MV-4-11 (cell line): ENCODE measurements around the gene SLC15A5.

Experiments
- DNase-seq: peaks from one replicate; lab custom pipeline; 2025; lab: John Stamatoyannopoulos, UW

SLC15A5 gene

DNA sequence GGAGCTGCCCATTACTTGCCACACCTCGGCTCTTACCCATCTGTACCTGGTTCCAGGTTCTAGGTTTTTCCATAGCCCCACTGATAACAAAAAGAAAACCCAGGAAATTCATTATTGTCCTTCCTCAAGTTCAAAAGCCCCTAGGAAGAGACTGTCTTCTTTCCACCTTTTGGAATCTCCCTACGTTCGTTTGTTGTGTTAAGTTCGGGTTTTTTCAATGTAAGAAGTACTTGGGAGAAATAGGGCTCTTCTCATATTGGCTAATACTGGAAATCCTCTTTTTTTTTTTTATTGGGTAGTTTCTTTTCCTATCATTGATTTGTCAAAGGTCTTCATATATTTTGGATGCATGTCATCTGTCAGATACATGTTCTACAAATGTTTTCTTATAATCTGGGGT, 17.3 kb downstream of the SLC15A5 start:
- DNase-seq: no peak

DNA sequence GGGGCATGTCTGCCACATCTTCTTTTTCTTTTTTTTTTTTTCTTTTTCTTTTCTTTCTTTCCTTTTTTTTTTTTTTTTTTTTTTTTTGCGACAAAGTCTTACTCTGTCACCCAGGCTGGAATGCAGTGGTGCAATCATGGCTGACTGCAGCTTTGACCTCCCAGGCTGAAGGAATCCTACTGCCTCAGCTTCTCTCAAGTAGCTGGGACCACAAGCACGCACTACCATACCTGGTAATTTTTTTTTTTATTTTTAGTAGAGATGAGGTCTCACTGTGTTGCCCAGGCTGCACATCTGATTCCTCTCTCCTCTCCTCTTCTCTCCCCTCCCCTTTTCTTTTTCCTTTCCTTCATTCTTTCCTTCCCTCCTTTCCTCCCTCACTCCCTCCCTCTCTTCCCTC, 18.5 kb downstream of the SLC15A5 start:
- no peak for DNase-seq

DNA sequence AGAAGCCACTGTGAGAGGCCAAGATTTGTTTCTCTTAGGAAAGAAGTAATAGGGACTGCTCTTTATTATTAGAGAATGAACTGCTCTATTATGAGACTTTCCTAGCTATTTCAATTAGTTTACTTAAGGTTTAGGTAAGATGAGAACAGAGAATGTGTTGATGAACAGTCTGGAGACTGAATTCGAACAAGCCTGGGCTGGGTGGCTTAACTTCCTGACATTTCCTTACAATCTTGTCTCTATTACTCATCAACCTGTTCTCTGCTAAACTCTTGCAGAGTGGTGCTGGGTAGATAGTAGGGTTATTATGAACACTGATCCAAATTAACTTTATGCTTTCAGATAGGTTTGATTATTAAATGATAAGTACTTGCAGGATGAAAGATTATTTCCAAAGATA, 31.2 kb downstream of the SLC15A5 start:
- DNase-seq: no peak

DNA sequence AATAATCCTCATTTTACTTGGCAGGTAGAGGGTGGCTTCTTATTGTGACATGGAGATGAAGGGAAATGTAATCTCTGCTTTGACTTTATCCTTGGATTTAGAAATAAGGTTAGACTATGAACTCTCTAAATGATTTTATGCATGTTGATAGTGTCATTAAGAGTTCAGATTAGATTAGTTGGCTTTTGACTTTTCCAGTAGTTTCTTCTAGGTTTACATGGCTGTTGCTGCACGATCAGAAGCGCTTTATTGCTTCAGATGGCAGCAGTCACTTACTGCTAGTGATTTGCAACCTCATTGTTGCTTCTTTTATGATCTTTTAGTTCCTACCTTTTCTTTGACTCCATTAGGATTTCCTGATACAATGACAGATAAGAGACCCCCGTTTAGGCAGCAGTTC, 32.3 kb downstream of the SLC15A5 start:
- DNase-seq: no peak

DNA sequence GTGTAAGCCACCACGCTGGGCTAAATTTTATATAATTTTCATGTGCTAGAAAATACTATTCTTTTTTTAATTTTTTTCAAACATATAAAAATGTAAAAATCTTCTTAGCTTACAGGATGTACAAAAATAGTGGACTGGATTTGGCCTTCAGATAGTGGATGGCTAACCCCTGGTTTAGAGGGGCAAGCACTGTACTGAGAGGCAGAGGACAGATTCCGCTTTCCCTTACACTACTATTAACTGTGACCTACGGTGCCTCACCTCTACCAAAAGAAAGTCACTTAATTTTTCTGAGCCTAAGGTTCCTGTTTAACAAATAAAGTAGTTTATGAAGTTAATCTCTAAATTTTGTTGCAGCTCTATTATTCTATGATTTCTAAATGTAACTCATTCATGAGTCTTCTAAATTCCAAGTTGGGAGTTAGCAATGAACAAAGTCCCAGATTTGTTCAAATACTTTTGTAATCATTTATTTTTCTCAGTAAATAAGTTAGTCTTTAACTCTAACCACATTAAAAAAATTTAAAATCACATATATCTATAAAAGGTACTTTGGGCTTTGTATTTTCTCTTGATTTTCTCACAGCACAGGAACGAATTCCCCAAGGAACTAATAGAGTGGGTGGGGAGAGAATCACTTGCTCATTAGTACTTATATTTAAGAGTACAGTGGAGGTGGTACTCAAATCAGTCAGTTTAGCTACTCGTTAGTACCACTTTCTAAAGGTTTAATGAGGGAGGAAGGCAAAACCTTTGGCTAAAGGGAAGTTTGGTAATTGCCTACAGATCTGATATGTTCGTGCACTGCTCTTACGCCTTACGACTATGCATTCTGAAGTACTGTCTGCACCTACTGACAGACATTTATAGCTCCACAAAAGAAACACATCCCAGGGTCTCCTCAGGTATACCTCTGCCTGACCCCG, 33.7 kb downstream of the SLC15A5 start:
- DNase-seq: no peak

DNA sequence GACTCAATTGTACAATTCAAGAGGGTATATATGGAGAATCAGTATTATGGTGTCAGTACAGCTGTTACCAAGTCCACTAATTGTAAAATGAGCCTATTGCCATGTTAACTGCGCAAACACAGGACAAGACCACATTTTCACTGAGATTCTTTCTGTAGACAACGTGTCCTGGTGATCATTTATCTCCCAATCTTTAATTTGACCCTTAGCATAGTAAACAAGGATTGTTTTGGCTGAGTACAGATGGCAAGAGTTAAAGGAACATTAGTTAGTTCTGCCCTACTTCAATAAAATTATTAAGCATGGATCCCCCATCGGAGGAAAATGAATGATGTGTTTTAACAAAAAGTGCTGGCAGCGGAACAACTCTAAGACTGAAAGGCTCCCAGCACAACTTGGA, 36.1 kb downstream of the SLC15A5 start:
- DNase-seq: no peak

DNA sequence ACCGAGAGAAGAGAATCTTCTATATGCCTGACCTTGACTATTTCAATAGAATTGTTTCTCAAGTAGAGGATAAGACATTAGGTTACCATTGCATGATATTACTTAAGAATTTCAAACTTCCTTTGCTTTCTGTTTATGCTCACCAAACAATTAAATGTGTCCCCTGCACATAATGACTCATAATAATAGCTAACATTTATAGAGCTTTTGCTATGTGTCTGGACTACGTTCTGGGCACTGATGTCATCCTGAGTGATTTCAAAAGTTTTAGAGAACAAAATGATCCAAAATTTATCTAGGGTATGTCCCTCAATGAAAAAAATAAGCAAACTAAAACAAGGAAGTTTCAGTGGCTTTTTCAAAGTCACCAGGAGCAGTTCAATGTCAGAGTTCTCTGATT, 38.8 kb downstream of the SLC15A5 start:
- DNase-seq: no peak

DNA sequence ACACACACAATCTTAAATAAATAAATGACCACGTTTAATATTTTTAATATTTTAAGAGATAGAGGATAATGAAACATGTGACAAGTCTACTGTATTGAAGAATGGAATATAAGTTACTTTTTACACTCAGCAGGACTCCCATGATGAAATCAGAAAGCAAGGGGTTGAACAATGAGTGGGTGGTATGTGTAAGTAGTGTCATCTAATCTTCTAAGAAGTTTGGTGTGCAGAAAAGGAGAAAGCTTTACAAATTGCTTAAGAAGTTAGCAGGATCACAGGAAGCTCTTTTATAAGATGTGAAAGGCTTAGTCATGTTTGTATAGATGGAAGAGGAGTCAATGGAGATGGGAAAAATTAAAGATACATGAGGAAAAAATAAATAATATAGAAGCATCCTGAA, 47.8 kb downstream of the SLC15A5 start:
- DNase-seq: no peak

DNA sequence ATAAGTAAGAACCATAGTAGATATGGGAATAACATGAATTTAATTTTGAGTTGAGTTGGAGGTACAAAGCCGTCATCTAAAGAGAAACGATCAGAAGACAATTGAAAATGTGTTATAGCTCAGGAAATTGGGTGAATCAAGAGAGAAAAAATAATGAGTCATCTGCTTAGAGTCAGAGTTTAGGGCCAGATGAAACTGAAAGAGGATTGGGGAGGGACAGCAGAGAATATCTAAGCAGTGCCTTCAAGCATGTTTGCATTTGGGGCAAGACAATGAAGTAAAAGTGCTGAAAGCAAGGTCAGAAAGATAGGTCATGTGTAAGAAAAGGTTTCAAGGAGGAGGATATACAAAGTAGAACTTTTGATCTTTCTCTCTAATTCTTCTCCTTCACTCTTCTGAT, 49.4 kb downstream of the SLC15A5 start:
- DNase-seq: no peak

DNA sequence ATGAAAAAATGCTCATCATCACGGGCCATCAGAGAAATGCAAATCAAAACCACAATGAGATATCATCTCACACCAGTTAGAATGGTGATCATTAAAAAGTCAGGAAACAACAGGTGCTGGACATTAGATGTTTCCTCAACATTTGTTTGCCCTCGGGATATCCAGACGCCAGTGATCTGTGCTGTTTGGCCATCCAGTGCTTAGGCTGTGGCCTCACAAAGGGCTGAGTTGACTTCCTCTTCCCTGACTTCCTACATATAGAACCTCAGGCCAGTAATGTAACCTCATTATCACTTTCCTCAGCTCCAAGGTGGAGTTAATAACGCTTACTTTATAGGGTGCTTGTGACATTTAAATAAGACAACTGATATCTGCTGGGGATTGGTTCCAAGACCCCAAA, 51.8 kb downstream of the SLC15A5 start:
- peak; percentile 4 for DNase-seq

DNA sequence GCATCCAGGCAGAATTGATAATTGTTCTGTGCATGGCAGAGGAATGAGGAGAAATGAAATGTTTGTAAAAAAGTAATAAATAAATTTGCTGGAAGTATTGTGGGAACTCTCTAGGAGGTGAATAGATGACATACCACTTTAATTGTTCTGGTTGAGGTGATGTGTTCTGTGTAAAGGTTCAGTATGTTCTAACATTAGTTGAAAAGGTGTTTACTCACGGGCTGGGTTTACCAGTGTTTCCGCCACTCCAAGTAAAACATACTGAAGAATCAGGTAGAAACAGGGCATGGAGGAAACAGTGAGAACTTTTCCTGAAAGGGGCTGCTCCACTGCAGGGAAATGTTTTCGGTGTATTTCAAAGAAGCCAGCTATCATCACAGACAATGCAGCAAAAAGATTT, 53.3 kb downstream of the SLC15A5 start:
- no peak for DNase-seq

DNA sequence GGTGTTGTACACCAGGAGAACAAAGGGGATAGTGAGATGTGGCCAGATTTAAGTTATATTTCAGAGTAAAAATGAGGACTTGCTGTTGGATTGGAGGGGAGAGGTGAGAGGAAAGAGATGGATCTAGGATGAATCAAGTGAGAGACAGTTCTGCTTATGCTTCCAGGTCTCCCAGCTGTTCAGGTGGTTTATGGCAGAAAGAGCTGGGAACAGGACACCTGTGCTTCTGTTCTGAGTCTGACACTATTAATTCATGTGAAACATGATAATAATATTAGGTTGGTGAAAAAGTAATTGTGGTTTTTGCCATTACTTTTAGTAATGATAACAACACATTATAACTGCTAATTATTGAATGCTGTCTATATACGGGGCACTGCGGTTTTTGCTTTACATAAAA, 55.7 kb downstream of the SLC15A5 start:
- no peak for DNase-seq

DNA sequence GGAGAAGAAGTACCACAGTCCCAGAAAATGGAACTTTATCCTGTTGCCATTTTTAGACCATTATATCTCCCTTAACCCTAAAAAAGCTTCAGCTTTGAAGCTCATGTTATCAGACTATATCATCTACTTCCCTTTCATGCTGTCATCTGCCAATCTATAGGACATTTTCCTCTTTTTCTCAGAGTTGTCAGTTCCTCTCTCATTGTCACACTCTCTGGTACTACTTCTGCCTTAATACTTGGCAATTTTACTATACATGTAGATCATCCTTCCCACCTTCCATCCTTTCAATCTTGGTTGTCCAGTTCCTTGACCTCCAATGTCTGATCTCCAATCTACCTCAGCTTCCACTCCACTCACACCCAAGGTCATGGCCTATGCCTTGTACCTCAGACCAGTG, 57.4 kb downstream of the SLC15A5 start:
- no peak for DNase-seq

DNA sequence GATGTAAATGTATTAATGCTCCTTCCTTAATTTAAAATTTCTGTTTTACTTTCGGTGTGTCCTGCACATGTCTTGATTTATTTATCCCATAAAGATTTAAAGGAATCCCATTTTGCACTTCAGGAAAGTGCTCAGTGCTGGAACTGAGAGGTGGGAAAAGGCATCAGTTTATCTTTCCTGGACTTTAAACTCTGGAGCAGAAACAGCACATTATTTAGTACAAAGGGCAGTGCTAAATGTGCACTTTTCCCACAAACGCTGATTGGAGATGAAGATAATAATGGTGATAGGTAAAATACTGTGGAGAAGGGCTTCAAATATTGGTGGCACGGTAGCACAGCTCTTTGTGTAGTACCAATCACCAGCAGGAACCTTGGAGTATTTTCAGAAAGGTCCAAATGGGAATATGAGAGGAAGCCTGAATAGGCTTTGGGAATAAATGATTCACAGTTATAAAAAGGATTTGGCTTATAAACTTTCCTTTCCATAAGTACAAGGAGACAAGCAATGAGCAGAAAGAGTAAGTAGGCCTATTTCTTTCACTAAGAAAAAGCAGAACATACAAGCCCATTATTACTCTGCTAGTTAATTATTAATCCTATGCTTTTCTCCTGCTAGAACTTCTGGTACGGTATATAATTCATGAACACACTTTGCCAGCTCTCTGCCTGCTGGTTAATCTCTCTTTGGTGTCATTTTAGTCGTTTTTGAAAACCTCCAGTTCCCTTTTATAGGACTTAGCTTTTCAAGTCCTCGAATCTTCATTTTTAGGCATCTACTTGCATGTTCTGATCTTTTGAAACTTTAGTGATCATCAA, 58.3 kb downstream of the SLC15A5 start:
- no peak for DNase-seq

DNA sequence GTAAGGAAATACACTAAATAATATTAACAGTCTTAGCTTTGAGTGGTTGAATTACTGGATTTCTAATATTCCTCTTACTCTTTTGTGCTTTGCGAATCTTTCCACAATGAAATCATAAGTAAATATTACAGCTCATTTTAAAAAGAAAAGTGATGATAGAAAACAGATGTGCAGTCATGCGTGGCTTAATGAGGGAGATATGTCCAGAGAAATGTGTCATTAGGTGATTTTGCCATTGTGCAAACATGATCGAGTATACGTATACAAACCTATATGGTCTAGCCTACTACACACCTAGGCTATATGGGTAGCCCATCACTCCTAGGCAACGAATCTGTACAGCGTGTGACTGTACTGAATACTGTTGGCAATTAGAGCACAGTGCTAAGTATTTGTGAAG, 59.3 kb downstream of the SLC15A5 start:
- no peak for DNase-seq

DNA sequence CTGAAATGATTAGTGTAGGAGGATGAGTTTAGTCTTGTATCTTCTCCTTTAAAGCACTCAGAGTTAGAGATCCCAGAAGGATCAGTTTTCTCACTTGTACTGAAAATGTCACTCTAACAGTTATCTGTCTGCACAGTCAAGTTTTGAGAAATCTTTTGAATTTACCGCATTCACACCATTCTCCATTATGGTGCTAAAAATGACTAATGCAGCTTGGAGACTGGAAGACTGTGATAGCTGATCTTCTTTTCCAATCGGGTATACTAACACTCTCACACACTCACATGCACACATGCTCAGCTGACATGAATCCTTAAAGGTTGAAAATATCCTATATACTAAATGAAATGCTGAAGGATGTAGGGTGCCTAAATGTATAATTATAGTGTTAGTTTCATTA, 65.8 kb downstream of the SLC15A5 start:
- no peak for DNase-seq

DNA sequence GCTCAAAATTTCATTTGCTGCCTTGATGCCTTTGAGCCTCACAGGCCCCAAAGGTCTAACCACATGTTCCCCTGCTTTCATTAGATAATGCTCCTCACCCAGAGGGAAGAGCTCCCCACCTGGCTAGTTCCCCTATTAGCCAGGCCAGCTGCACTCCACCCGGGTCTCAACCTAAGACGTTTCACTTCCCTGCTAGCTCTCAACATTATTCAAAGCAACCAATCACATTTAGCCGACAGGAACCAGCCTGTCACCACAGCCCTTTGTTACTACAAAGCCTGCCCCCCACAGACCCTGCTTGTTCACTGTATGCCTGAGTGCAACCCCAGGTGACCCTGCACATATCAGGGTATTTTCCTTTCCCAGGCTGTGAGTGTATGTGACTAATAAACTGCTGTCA, 78.6 kb downstream of the SLC15A5 start:
- DNase-seq: peak; percentile 84

DNA sequence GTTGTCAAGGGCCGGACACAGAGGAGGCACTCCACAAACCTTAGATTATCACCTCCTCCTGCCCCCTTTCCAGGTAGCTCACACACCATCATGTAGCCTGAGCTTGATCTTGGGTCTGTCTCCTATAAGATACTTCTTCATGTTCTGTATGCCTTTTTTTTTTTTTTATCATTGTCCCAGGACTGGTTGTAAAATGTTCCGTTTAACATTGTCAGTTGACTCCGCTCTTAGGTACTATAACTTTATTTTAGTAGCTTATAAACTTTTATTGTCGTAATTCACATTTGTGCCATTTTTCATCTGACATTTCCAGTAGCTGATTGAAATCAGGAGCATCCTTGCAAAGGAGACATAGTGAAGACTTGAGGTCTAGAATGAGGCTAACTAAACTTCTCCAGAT, 79.9 kb downstream of the SLC15A5 start:
- DNase-seq: no peak

DNA sequence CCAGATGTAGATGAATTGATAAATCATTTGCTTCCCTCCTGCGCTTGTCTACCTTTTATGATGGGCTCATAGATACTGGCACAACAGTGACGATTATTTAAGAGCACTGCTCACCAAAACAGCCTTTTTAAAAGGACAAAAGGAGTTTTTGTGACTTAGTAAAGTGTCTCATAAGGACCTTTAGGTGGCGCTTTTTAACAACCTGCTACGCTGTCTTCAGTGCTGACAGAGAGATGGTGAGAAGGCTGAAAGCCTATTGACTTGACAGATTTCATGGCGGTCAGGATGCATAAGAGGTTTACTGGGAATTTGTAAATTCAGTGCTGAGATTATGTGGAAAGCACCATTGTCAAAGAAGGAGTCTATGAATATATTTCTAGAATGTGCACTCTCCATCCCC, 87.6 kb downstream of the SLC15A5 start:
- DNase-seq: no peak

DNA sequence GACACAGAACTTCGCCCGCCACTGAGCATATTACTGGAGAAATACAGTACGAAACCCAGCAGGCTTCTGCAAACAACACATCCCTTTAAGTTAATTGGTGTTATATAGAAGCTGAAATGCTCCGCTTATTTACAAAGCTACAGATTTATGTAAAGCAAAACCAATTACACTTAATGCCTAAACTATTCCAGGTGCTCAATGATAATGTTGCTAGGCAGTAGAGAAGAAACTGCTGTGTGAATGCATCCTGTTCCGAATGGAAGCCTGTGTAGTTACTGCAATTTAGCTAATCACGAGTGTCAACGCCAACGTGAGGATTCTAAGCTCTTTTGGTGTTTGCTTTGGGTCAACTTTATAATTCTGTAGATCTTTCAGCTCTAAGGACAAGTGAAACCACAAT, 89.8 kb downstream of the SLC15A5 start:
- no peak for DNase-seq

DNA sequence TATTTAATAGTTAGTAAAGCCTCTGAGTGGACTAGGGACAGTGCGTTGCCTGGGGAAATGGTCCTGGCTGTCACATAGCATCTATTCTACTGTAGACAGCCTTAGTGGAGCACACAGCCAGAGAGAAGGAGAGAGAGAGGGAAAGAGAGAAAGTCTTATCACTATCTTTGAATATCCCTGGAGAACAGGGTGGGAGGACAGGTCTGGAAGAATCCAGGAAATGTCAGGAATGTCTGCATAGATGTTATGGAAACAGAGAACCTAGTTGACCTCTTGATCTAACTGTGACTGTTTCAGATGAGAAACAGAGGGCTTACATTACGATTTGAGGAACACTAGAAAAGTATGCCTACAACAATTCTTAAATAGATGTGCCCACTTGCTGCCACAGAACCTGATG, 92.8 kb downstream of the SLC15A5 start:
- no peak for DNase-seq

DNA sequence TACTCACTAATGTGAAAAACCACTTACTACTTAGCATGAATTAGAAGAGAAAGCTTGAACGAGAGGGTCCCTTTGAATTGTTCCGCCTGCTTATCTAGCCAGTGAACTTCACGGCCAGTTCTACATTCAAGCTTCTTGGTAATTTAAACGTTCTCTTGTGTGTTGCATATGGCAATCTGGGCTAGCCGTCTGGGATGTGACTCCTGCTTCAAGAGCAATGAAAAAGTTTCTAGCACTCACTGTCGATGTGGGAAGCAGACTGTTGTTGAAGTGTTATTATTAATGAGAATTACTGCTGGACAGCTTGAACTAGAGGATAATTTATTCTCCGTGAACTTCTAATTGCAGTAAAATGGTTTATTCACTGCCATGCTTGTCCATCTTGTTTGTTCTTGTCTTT, 93.9 kb downstream of the SLC15A5 start:
- DNase-seq: no peak

DNA sequence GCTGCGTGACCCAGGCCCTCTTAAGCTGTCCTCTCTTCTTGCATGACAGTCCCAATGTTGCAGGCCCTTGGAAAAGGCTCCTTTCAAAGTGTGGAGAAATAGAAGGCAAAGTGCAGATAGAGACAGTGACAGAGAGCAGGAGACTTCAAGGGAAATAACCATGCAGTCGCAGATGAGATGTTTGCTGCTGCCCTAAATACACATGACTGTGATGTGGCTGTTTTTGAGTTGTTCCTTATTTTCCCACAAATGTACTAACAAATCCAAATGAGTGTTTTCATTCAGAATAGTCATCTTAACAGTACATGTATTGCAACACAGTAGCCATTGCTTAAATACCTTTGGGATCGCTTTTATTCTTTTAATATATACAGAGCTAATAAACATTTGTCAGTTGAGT, 101.6 kb downstream of the SLC15A5 start:
- DNase-seq: no peak
